ENCODE data around the gene LIN7C. TPM values are rescaled to one million over a fixed set of nuclear protein-coding genes. Genes with fewer than 3 reads are reported as not detected.

Gene LIN7C
- total RNA-seq, 6 donors from 2014 or later = 13.0 to 52.9 (median 26.2) TPM

GRCh38 chr11:27482793-27483192 is 23.8 kb downstream of the LIN7C start:
- Histone ChIP-seq H3K4me3 (no peak overlapping the region), H3K4me1 (no peaks in the 10 kb centered on the region), H3K36me3 (no peaks in the 10 kb centered on the region), H3K9me3 (no peaks in the 10 kb centered on the region), H3K27ac (no peak overlapping the region), H3K27me3 (no peaks in the 10 kb centered on the region)
- TF ChIP-seq POLR2A (IDR thresholded peaks at IDR 0.05) (no peak), CTCF (IDR thresholded peaks at IDR 0.05) (no peak), EP300 (IDR thresholded peaks at IDR 0.05) (no peak), POLR2AphosphoS5 (IDR thresholded peaks at IDR 0.05) (no peak)
- WGBS, 2 donors = 85 to 91% methylated on average over 2 of the region's 2 CpGs
- DNase-seq (no peak), ATAC-seq (ENCODE audit: low FRiP score in 2 of 2) (no peak)

- no peak overlapping the region for H3K4me3 ChIP-seq
- ATAC-seq (ENCODE audit: low FRiP score in 2 of 2) (no peak), DNase-seq (no peak)
- H3K27ac ChIP-seq = no peak overlapping the region
- no peaks in the 10 kb centered on the region for H3K9me3 ChIP-seq
- 91 to 92% methylated on average over 4 of the region's 4 CpGs for WGBS, 2 donors
- no peaks in the 10 kb centered on the region for H3K36me3 ChIP-seq
- H3K4me1 ChIP-seq = no peaks in the 10 kb centered on the region
- H3K27me3 ChIP-seq = no peaks in the 10 kb centered on the region
- no peak for TF ChIP-seq POLR2AphosphoS5 (IDR thresholded peaks at IDR 0.05)
- TF ChIP-seq POLR2A (IDR thresholded peaks at IDR 0.05) = no peak
- no peak for TF ChIP-seq EP300 (IDR thresholded peaks at IDR 0.05)
- TF ChIP-seq CTCF (IDR thresholded peaks at IDR 0.05) = no peak
Measured at GRCh38 chr11:27481992-27482391, 24.6 kb downstream of the LIN7C start.

GRCh38 chr11:27477831-27478230 is 28.7 kb downstream of the LIN7C start:
- Histone ChIP-seq H3K4me1 (no peaks in the 10 kb centered on the region), H3K36me3 (no peaks in the 10 kb centered on the region), H3K27ac (no peak overlapping the region), H3K4me3 (no peak overlapping the region), H3K9me3 (no peaks in the 10 kb centered on the region), H3K27me3 (no peaks in the 10 kb centered on the region)
- WGBS, 2 donors = 74 to 75% methylated on average over 2 of the region's 2 CpGs
- ATAC-seq (ENCODE audit: low FRiP score in 2 of 2) (no peak), DNase-seq (no peak)
- no peak for TF ChIP-seq POLR2A (IDR thresholded peaks at IDR 0.05)
- no peak for TF ChIP-seq EP300 (IDR thresholded peaks at IDR 0.05)
- TF ChIP-seq POLR2AphosphoS5 (IDR thresholded peaks at IDR 0.05) = no peak
- TF ChIP-seq CTCF (IDR thresholded peaks at IDR 0.05) = no peak

- no peaks in the 10 kb centered on the region for H3K36me3 ChIP-seq
- H3K9me3 ChIP-seq = no peaks in the 10 kb centered on the region
- DNase-seq = no peak
- no peak overlapping the region for H3K4me3 ChIP-seq
- no peak overlapping the region for H3K27ac ChIP-seq
- no peak for ATAC-seq (ENCODE audit: low FRiP score in 2 of 2)
- no peak for TF ChIP-seq POLR2AphosphoS5 (IDR thresholded peaks at IDR 0.05)
- no peak for TF ChIP-seq EP300 (IDR thresholded peaks at IDR 0.05)
- TF ChIP-seq CTCF (IDR thresholded peaks at IDR 0.05) = no peak
- no peak for TF ChIP-seq POLR2A (IDR thresholded peaks at IDR 0.05)
- peaks cover 0 to 3% (median 0%) of the 10 kb centered on the region in 4 donors for H3K4me1 ChIP-seq
- no peaks in the 10 kb centered on the region for H3K27me3 ChIP-seq
Measured at GRCh38 chr11:27477243-27477642, 29.3 kb downstream of the LIN7C start.

GRCh38 chr11:27475622-27476021 is 30.9 kb downstream of the LIN7C start:
- WGBS, 2 donors = 85 to 88% methylated on average over 5 of the region's 5 CpGs
- Histone ChIP-seq H3K27me3 (peaks cover 0 to 9% (median 0%) of the 10 kb centered on the region in 4 donors), H3K9me3 (no peaks in the 10 kb centered on the region), H3K4me1 (peaks cover 6 to 17% (median 11%) of the 10 kb centered on the region in 4 donors), H3K4me3 (no peak overlapping the region), H3K36me3 (no peaks in the 10 kb centered on the region), H3K27ac (no peak overlapping the region)
- ATAC-seq (ENCODE audit: low FRiP score in 2 of 2) = no peak
- TF ChIP-seq POLR2A (IDR thresholded peaks at IDR 0.05) = no peak
- TF ChIP-seq CTCF (IDR thresholded peaks at IDR 0.05) = no peak
- no peak for TF ChIP-seq EP300 (IDR thresholded peaks at IDR 0.05)
- DNase-seq = no peak
